ENCODE results near the gene TBC1D20.

Gene TBC1D20

GRCh38 chr20:438571-439469, 23.5 kb downstream of the TBC1D20 start:
- peak; percentile 34 for DNase-seq (ENCODE audit: low read depth, low spot score)

- DNase-seq (ENCODE audit: low read depth, low spot score): no peak
Observed at GRCh38 chr20:437787-438486, 24.4 kb downstream of the TBC1D20 start.

GRCh38 chr20:436476-436875, 25.9 kb downstream of the TBC1D20 start:
- DNase-seq (ENCODE audit: low read depth, low spot score): no peak

- no peak for DNase-seq (ENCODE audit: low read depth, low spot score)
Observed at GRCh38 chr20:435558-435957, 26.8 kb downstream of the TBC1D20 start.

GRCh38 chr20:434661-435419, 27.5 kb downstream of the TBC1D20 start:
- no peak for DNase-seq (ENCODE audit: low read depth, low spot score)

GRCh38 chr20:434221-434620, 28.1 kb downstream of the TBC1D20 start:
- DNase-seq (ENCODE audit: low read depth, low spot score): no peak

GRCh38 chr20:433300-433975, 28.9 kb downstream of the TBC1D20 start:
- DNase-seq (ENCODE audit: low read depth, low spot score): no peak

- no peak for DNase-seq (ENCODE audit: low read depth, low spot score)
Observed at GRCh38 chr20:432677-433299, 29.5 kb downstream of the TBC1D20 start.

- no peak for DNase-seq (ENCODE audit: low read depth, low spot score)
Observed at GRCh38 chr20:432208-432607, 30.1 kb downstream of the TBC1D20 start.

GRCh38 chr20:431012-431904, 31.1 kb downstream of the TBC1D20 start:
- DNase-seq (ENCODE audit: low read depth, low spot score): no peak

GRCh38 chr20:430091-430999, 32.0 kb downstream of the TBC1D20 start:
- no peak for DNase-seq (ENCODE audit: low read depth, low spot score)

GRCh38 chr20:428658-429200, 33.6 kb downstream of the TBC1D20 start:
- no peak for DNase-seq (ENCODE audit: low read depth, low spot score)

GRCh38 chr20:427849-428657, 34.3 kb downstream of the TBC1D20 start:
- no peak for DNase-seq (ENCODE audit: low read depth, low spot score)

- DNase-seq (ENCODE audit: low read depth, low spot score): no peak
Observed at GRCh38 chr20:427401-427800, 34.9 kb downstream of the TBC1D20 start.

GRCh38 chr20:426566-426965, 35.8 kb downstream of the TBC1D20 start:
- DNase-seq (ENCODE audit: low read depth, low spot score): no peak

- no peak for DNase-seq (ENCODE audit: low read depth, low spot score)
Observed at GRCh38 chr20:421685-422250, 40.6 kb downstream of the TBC1D20 start.

- DNase-seq (ENCODE audit: low read depth, low spot score): no peak
Observed at GRCh38 chr20:420721-421574, 41.4 kb downstream of the TBC1D20 start.

Measured in activated CD4-positive, CD25-positive, alpha-beta regulatory T cell treated with anti-CD3 and anti-CD28 coated beads, Interleukin-2, amount 50 U/mL, for 16 hours (primary cell).